Measurements from ENCODE around the gene HEATR9. TPM values are rescaled to one million over a fixed set of nuclear protein-coding genes. Genes with fewer than 3 reads are reported as not detected.
A peak's percentile ranks its signal among the peaks of the same experiment; 100 is the strongest.

HEATR9 gene
- total RNA-seq, 2 donors from 2014 or later = not detected

- ATAC-seq (no peak), DNase-seq (no peak)
- intact Hi-C loops (cut with DNase I, micrococcal nuclease) = no loop called here
Measured at GRCh38 chr17:35895636-35896587, 27.2 kb upstream of the HEATR9 start.

- DNase-seq (no peak), ATAC-seq (no peak)
- intact Hi-C loops (cut with DNase I, micrococcal nuclease) = no loop called here
Measured at GRCh38 chr17:35894206-35894605, 25.5 kb upstream of the HEATR9 start.

- ATAC-seq = no peak
- intact Hi-C loops (cut with DNase I, micrococcal nuclease) = no loop called here
- no peak for DNase-seq
Measured at GRCh38 chr17:35893751-35894150, 25.1 kb upstream of the HEATR9 start.

GRCh38 chr17:35892091-35893035 lies 23.7 kb upstream of the HEATR9 start:
- DNase-seq (no peak), ATAC-seq (no peak)
- intact Hi-C loops (cut with DNase I, micrococcal nuclease) = no loop called here

GRCh38 chr17:35891269-35891668 lies 22.6 kb upstream of the HEATR9 start:
- intact Hi-C loops (cut with DNase I, micrococcal nuclease) = no loop called here
- ATAC-seq = no peak
- DNase-seq = no peak

- DNase-seq = peak; percentile 23 to 36
- ATAC-seq = peak; percentile 36
- intact Hi-C loops (cut with DNase I, micrococcal nuclease) = no loop called here
Measured at GRCh38 chr17:35890774-35891155, 22.1 kb upstream of the HEATR9 start.

GRCh38 chr17:35889818-35890773 lies 21.4 kb upstream of the HEATR9 start:
- intact Hi-C loops (cut with DNase I, micrococcal nuclease) = no loop called here
- DNase-seq (no peak), ATAC-seq (no peak)

- no peak for DNase-seq
- no peak for ATAC-seq
- intact Hi-C loops (cut with DNase I, micrococcal nuclease) = no loop called here
Measured at GRCh38 chr17:35889241-35889640, 20.6 kb upstream of the HEATR9 start.

- intact Hi-C loops (cut with DNase I, micrococcal nuclease) = no loop called here
- ATAC-seq = peak; percentile 37
- DNase-seq = peak in 1 of 2 donors; percentile 15
Measured at GRCh38 chr17:35879773-35880654, 11.3 kb upstream of the HEATR9 start, which contains the start of gene CCL5. TSS of gene CCL5 (minus strand) at chr17:35880360.

- DNase-seq (no peak), ATAC-seq (no peak)
Measured at GRCh38 chr17:35878361-35878760, 9.7 kb upstream of the HEATR9 start.

GRCh38 chr17:35877345-35878029 lies 8.8 kb upstream of the HEATR9 start:
- intact Hi-C loops (cut with DNase I, micrococcal nuclease) = no loop called here

More at GRCh38 chr17:35878361-35878760, 9.7 kb upstream of the HEATR9 start:
- intact Hi-C loops (cut with DNase I, micrococcal nuclease) = no loop called here

GRCh38 chr17:35876534-35876933 lies 7.8 kb upstream of the HEATR9 start:
- ATAC-seq (no peak), DNase-seq (no peak)
- intact Hi-C loops (cut with DNase I, micrococcal nuclease) = no loop called here

More at GRCh38 chr17:35877345-35878029, 8.8 kb upstream of the HEATR9 start:
- DNase-seq = no peak
- ATAC-seq = no peak

GRCh38 chr17:35875800-35876139 lies 7.1 kb upstream of the HEATR9 start:
- intact Hi-C loops (cut with DNase I, micrococcal nuclease) = no loop called here
- DNase-seq = no peak
- no peak for ATAC-seq

- DNase-seq = no peak
- no peak for ATAC-seq
- intact Hi-C loops (cut with DNase I, micrococcal nuclease) = no loop called here
Measured at GRCh38 chr17:35875072-35875799, 6.5 kb upstream of the HEATR9 start.

GRCh38 chr17:35872196-35872980 lies 3.7 kb upstream of the HEATR9 start:
- ATAC-seq = no peak
- no peak for DNase-seq
- intact Hi-C loops (cut with DNase I, micrococcal nuclease) = no loop called here
